H9 (cell line): ENCODE data around the gene MEPCE. TPM values are rescaled to one million over a fixed set of nuclear protein-coding genes. Genes with fewer than 3 reads are reported as not detected.

ENCODE experiments used
- DNase-seq: peaks from one replicate; pipeline ENCODE4 v3.0.0-alpha.2; 2017
- H2AFZ ChIP-seq: one replicate; pipeline ENCODE4 v1.6.1; 2013; ENCODE audit warnings: mild to moderate bottlenecking, low read length, control low read depth, moderate library complexity
- H2AK5ac ChIP-seq: 2 replicates; pipeline ENCODE4 v1.6.1; 2013; ENCODE audit warnings: low read length, control low read depth, mixed read lengths; ENCODE audit not compliant: insufficient read length
- H2BK120ac ChIP-seq: one replicate; pipeline ENCODE4 v1.6.1; 2013; ENCODE audit warnings: low read depth, mild to moderate bottlenecking, low read length, control low read depth, inconsistent platforms; ENCODE audit not compliant: poor library complexity, severe bottlenecking
- H2BK12ac ChIP-seq: 2 replicates; pipeline ENCODE4 v1.6.1; 2013; ENCODE audit warnings: low read length, control low read depth, mixed read lengths, low read depth; ENCODE audit not compliant: insufficient read length
- H2BK15ac ChIP-seq: 2 replicates; pipeline ENCODE4 v1.6.1; 2013; ENCODE audit warnings: low read depth, low read length, control low read depth
- H2BK20ac ChIP-seq: one replicate; pipeline ENCODE4 v1.6.1; 2013; ENCODE audit warnings: low read depth, mild to moderate bottlenecking, low read length, control low read depth, inconsistent platforms; ENCODE audit not compliant: poor library complexity, severe bottlenecking
- H2BK5ac ChIP-seq: 2 replicates; pipeline ENCODE4 v1.6.1; 2013; ENCODE audit warnings: low read length, control low read depth, mixed read lengths; ENCODE audit not compliant: insufficient read length
- H3K14ac ChIP-seq: 2 replicates; pipeline ENCODE4 v1.6.1; 2013; ENCODE audit warnings: low read length, control low read depth; ENCODE audit not compliant: insufficient read depth
- H3K18ac ChIP-seq: 2 replicates; pipeline ENCODE4 v1.6.1; 2013; ENCODE audit warnings: low read depth, mild to moderate bottlenecking, mixed read lengths, low read length, control low read depth; ENCODE audit not compliant: insufficient read length
- H3K23ac ChIP-seq: 2 replicates; pipeline ENCODE4 v1.6.1; 2013; ENCODE audit warnings: low read length, control low read depth, mixed read lengths, low read depth; ENCODE audit not compliant: insufficient read length
- H3K23me2 ChIP-seq: 2 replicates; pipeline ENCODE4 v1.6.1; 2013; ENCODE audit warnings: low read depth, mild to moderate bottlenecking, mixed read lengths, low read length, control low read depth; ENCODE audit not compliant: insufficient read length, poor library complexity, severe bottlenecking
- H3K27ac ChIP-seq: 2 replicates; pipeline ENCODE4 v1.5.1; 2013; ENCODE audit warnings: low read length, control low read depth, mixed read lengths, low read depth; ENCODE audit not compliant: insufficient read length
- H3K27me3 ChIP-seq: 2 replicates; pipeline ENCODE4 v1.6.1; 2013; ENCODE audit warnings: low read length, control low read depth, inconsistent platforms; ENCODE audit not compliant: insufficient read depth
- H3K4ac ChIP-seq: 2 replicates; pipeline ENCODE4 v1.6.1; 2013; ENCODE audit warnings: low read depth, mild to moderate bottlenecking, control low read depth, inconsistent platforms, low read length, moderate library complexity
- H3K4me1 ChIP-seq: 2 replicates; pipeline ENCODE4 v1.6.1; 2013; ENCODE audit warnings: low read length, control low read depth, inconsistent platforms; ENCODE audit not compliant: insufficient read depth
- H3K4me2 ChIP-seq: 2 replicates; pipeline ENCODE4 v1.6.1; 2013; ENCODE audit warnings: low read length, control low read depth, mixed read lengths; ENCODE audit not compliant: insufficient read length, insufficient read depth
- H3K56ac ChIP-seq: 2 replicates; pipeline ENCODE4 v1.6.1; 2013; ENCODE audit warnings: low read depth, mild to moderate bottlenecking, mixed read lengths, low read length, control low read depth; ENCODE audit not compliant: insufficient read length
- H3K79me1 ChIP-seq: 2 replicates; pipeline ENCODE4 v1.6.1; 2013; ENCODE audit warnings: low read depth, mild to moderate bottlenecking, moderate library complexity, low read length, control low read depth, inconsistent platforms; ENCODE audit not compliant: insufficient read depth, poor library complexity, severe bottlenecking
- H3K79me2 ChIP-seq: 2 replicates; pipeline ENCODE4 v1.6.1; 2013; ENCODE audit warnings: low read length, control low read depth, inconsistent platforms; ENCODE audit not compliant: insufficient read depth
- H3K9ac ChIP-seq: 2 replicates; pipeline ENCODE4 v1.6.1; 2013; ENCODE audit warnings: low read length, control low read depth, mixed read lengths; ENCODE audit not compliant: insufficient read length; ENCODE audit errors: extremely low read depth
- H3K9me3 ChIP-seq: one replicate; pipeline ENCODE4 v1.6.1; 2013; ENCODE audit warnings: low read depth, low read length, inconsistent platforms; ENCODE audit not compliant: control insufficient read depth
- H3T11ph ChIP-seq: one replicate; pipeline ENCODE4 v1.6.1; 2013; ENCODE audit warnings: mild to moderate bottlenecking, low read length, control low read depth, inconsistent platforms
- H4K20me1 ChIP-seq: one replicate; pipeline ENCODE4 v1.6.1; 2013; ENCODE audit not compliant: control insufficient read depth, insufficient read length, insufficient read depth
- H4K5ac ChIP-seq: 2 replicates; pipeline ENCODE4 v1.6.1; 2013; ENCODE audit warnings: low read depth, mild to moderate bottlenecking, mixed read lengths, low read length, control low read depth; ENCODE audit not compliant: insufficient read length
- H4K8ac ChIP-seq: replicated peaks from 2 replicates; pipeline ENCODE4 v1.6.1; 2013; ENCODE audit warnings: low read length, control low read depth, mixed read lengths, low read depth; ENCODE audit not compliant: insufficient read length
- H4K91ac ChIP-seq: 2 replicates; pipeline ENCODE4 v1.6.1; 2013; ENCODE audit warnings: low read depth, mild to moderate bottlenecking, moderate library complexity, mixed read lengths, low read length, control low read depth; ENCODE audit not compliant: insufficient read length
- H3K27ac Mint-ChIP-seq, 3 experiments: 2 replicates in 2 of 3; 3 replicates in 1 of 3; pipeline ENCODE4 v1.8.0; 2020 to 2021; ENCODE audit warnings: mixed read lengths in 3 of 3, mild to moderate bottlenecking in 1 of 3, moderate library complexity in 1 of 3
- H3K27me3 Mint-ChIP-seq: 2 replicates; pipeline ENCODE4 v1.8.0; 2021; ENCODE audit warnings: low read depth, mild to moderate bottlenecking, moderate library complexity, mixed read lengths
- H3K36me3 Mint-ChIP-seq, 3 experiments: 2 replicates in 2 of 3; 3 replicates in 1 of 3; pipeline ENCODE4 v1.8.0; 2020 to 2021; ENCODE audit warnings: low read depth in 3 of 3, mixed read lengths in 3 of 3; ENCODE audit not compliant: insufficient read depth in 1 of 3
- H3K4me1 Mint-ChIP-seq, 2 experiments: 2 replicates each; pipeline ENCODE4 v1.8.0; 2020; ENCODE audit warnings: mixed read lengths in 2 of 2
- H3K4me3 Mint-ChIP-seq, 2 experiments: 2 replicates in 1 of 2; 3 replicates in 1 of 2; pipeline ENCODE4 v1.8.0; 2020 to 2021; ENCODE audit warnings: mild to moderate bottlenecking in 2 of 2, mixed read lengths in 2 of 2, moderate library complexity in 1 of 2
- H3K9me3 Mint-ChIP-seq, 2 experiments: 2 replicates in 1 of 2; 3 replicates in 1 of 2; pipeline ENCODE4 v1.8.0; 2020; ENCODE audit warnings: mild to moderate bottlenecking in 2 of 2, mixed read lengths in 2 of 2, moderate library complexity in 1 of 2
- WGBS: extraction: QIAGEN DNeasy Blood & Tissue Kit; methylation state at CpG from one replicate; pipeline ENCODE4 v1.1.7; 2013; ENCODE audit warnings: missing lambda C conversion rate, low lambda C conversion rate, mixed read lengths; ENCODE audit not compliant: insufficient read length; ENCODE audit errors: extremely low coverage; 5-methylcytosine and 5-hydroxymethylcytosine counted together
- total RNA-seq: library from RNA; stranded (reverse); gene quantifications from 2 replicates; pipeline ENCODE4 v1.2.1, GENCODE V29; 2021
- TF ChIP-seq, protein P1 (sequence below): fragments of 200-600 bp; sonication (generic); conservative IDR thresholded peaks from 3 replicates; pipeline ENCODE4 v1.8.0; 2021; ENCODE audit warnings: antibody characterized with exemption, mild to moderate bottlenecking

MEPCE gene
- total RNA-seq, 1 experiment from 2014 or later, result 68.0 TPM

DNA sequence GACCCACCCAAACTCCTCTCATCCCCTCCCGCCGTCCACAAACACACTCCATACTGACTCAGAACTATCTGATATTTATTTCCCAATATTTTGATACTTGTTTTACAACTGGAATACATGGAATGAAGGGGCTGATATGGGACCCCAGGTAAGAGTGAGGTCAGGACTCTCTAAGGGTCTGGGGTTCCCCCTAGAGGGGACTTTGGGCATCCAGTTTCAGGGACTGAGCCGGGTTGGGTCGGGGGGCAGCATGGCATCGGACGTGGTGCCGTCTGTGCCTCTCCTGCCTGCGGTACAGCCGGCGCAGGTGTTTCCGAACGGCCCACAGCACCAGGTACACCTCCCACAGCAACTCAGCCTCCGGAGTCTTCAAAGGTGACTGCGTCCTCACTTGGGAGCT, 26.9 kb downstream of the MEPCE start:
- TF ChIP-seq, protein P1, sequence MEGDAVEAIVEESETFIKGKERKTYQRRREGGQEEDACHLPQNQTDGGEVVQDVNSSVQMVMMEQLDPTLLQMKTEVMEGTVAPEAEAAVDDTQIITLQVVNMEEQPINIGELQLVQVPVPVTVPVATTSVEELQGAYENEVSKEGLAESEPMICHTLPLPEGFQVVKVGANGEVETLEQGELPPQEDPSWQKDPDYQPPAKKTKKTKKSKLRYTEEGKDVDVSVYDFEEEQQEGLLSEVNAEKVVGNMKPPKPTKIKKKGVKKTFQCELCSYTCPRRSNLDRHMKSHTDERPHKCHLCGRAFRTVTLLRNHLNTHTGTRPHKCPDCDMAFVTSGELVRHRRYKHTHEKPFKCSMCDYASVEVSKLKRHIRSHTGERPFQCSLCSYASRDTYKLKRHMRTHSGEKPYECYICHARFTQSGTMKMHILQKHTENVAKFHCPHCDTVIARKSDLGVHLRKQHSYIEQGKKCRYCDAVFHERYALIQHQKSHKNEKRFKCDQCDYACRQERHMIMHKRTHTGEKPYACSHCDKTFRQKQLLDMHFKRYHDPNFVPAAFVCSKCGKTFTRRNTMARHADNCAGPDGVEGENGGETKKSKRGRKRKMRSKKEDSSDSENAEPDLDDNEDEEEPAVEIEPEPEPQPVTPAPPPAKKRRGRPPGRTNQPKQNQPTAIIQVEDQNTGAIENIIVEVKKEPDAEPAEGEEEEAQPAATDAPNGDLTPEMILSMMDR, result peak; percentile 44
- no peaks in the 10 kb centered on the region for H4K20me1 ChIP-seq
- peaks cover 3% of the 10 kb centered on the region for H3K27me3 Mint-ChIP-seq
- no peak overlapping the region for H2AFZ ChIP-seq
- H2BK20ac ChIP-seq, result no peak overlapping the region
- H3K14ac ChIP-seq, result peak overlapping the region; percentile 62; the same call in 1 of the 2 replicates
- H3K9me3 Mint-ChIP-seq, result no peaks in the 10 kb centered on the region; a peak in 1 of 5 replicates
- H4K91ac ChIP-seq, result no peak overlapping the region
- H3K79me2 ChIP-seq, result no peaks in the 10 kb centered on the region
- H3K18ac ChIP-seq, result no peak overlapping the region
- no peak overlapping the region for H3K27ac ChIP-seq
- H2BK12ac ChIP-seq, result no peak overlapping the region
- DNase-seq, result peak; percentile 45
- no peak overlapping the region for H3K23ac ChIP-seq
- H3K9ac ChIP-seq, result no peak overlapping the region
- H3K56ac ChIP-seq, result no peak overlapping the region
- no peak overlapping the region for H2BK15ac ChIP-seq
- H3K4ac ChIP-seq, result no peak overlapping the region; the same call in 1 of the 2 replicates
- H3K4me1 ChIP-seq, result no peaks in the 10 kb centered on the region
- no peak overlapping the region for H3K27ac Mint-ChIP-seq
- H3K4me1 Mint-ChIP-seq, result peaks cover 7 to 13% of the 10 kb centered on the region in 2 experiments
- no peak overlapping the region for H3K4me3 Mint-ChIP-seq
- H3T11ph ChIP-seq, result peak overlapping the region; percentile 55
- H2AK5ac ChIP-seq, result no peak overlapping the region
- H2BK5ac ChIP-seq, result no peak overlapping the region
- H3K4me2 ChIP-seq, result no peak overlapping the region
- no peaks in the 10 kb centered on the region for H3K23me2 ChIP-seq
- H4K8ac ChIP-seq, result no peak overlapping the region
- H3K9me3 ChIP-seq, result no peaks in the 10 kb centered on the region
- H2BK120ac ChIP-seq, result no peak overlapping the region
- no peaks in the 10 kb centered on the region for H3K79me1 ChIP-seq
- H3K27me3 ChIP-seq, result no peaks in the 10 kb centered on the region
- H3K36me3 Mint-ChIP-seq, result no peaks in the 10 kb centered on the region; a peak in 1 of 7 replicates
- 100% methylated on average over 2 of the region's 14 CpGs for WGBS
- H4K5ac ChIP-seq, result no peak overlapping the region
